ENCODE measurements around the gene BMAL1. TPM values are rescaled to one million over a fixed set of nuclear protein-coding genes. Genes with fewer than 3 reads are reported as not detected.

The BMAL1 gene
- polyA plus RNA-seq, 6 donors from 2014 or later, result 3.7 to 6.5 (median 4.6) TPM

DNA sequence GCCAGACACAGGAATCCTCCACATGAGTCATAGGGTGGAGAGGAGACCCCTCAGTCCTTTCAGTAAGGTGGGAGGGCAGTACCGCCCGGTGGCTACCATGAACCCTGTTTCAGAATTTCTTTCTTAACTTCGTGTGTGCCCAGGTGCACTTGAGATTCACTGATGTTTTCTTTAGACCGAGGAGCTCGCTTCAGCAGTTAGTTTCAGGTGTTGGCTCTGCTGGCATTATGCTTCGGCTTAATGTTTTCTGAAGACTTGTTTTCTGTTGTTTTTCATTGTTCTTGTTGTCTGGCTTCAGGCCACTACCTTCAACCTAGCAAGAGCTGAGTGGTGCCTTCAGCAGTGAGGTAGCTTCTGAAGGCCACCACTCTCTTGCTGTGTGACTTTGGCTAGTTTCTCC lies 71.5 kb downstream of the BMAL1 start:
- Mint-ChIP-seq H3K9me3 (no peaks in the 10 kb centered on the region), H3K27me3 (no peaks in the 10 kb centered on the region), H3K27ac (no peak overlapping the region), H3K4me3 (no peak overlapping the region), H3K4me1 (peaks cover 12 to 21% (median 18%) of the 10 kb centered on the region in 3 donors), H3K36me3 (peaks cover 0 to 16% of the 10 kb centered on the region in 2 donors)
- ATAC-seq (ENCODE audit: low read depth in 2 of 2) (no peak), DNase-seq (no peak)

- Mint-ChIP-seq H3K4me3 (no peak overlapping the region), H3K9me3 (no peaks in the 10 kb centered on the region), H3K36me3 (peaks cover 0 to 16% of the 10 kb centered on the region in 2 donors), H3K27me3 (no peaks in the 10 kb centered on the region), H3K4me1 (peaks cover 9 to 16% (median 12%) of the 10 kb centered on the region in 3 donors), H3K27ac (no peak overlapping the region)
- DNase-seq (no peak), ATAC-seq (ENCODE audit: low read depth in 2 of 2) (no peak)
Measured at GRCh38 chr11:13349581-13349980, 72.0 kb downstream of the BMAL1 start.

GRCh38 chr11:13352711-13353110 lies 75.1 kb downstream of the BMAL1 start:
- peaks cover 6 to 16% of the 10 kb centered on the region in 2 donors for H3K36me3 Mint-ChIP-seq
- no peak overlapping the region for H3K27ac Mint-ChIP-seq
- ATAC-seq (ENCODE audit: low read depth in 2 of 2) (no peak), DNase-seq (no peak)
- peaks cover 9 to 12% (median 10%) of the 10 kb centered on the region in 3 donors for H3K4me1 Mint-ChIP-seq
- H3K4me3 Mint-ChIP-seq, result no peak overlapping the region
- no peaks in the 10 kb centered on the region for H3K9me3 Mint-ChIP-seq
- H3K27me3 Mint-ChIP-seq, result no peaks in the 10 kb centered on the region

DNA sequence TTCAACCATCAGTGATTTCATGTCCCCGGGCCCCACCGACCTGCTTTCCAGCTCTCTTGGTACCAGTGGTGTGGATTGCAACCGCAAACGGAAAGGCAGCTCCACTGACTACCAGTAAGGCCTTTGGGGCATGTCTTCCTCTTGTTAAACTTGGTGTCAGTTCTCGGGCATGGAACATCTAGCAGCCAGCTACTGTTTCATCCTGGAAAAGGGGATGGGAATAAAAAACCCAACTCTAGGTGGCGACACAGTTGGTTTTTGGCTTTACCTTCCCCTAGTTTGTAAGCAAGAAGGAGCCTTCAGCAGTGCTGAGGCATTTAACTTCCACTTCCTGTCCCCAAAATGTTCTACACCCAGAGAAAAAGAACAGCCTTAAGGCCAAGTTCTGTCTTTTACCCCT lies 76.7 kb downstream of the BMAL1 start:
- Mint-ChIP-seq H3K36me3 (peaks cover 12 to 16% of the 10 kb centered on the region in 2 donors), H3K4me3 (no peak overlapping the region), H3K27me3 (no peaks in the 10 kb centered on the region), H3K9me3 (no peaks in the 10 kb centered on the region), H3K4me1 (no peaks in the 10 kb centered on the region), H3K27ac (no peak overlapping the region)
- no peak for DNase-seq
- no peak for ATAC-seq (ENCODE audit: low read depth in 2 of 2)

DNA sequence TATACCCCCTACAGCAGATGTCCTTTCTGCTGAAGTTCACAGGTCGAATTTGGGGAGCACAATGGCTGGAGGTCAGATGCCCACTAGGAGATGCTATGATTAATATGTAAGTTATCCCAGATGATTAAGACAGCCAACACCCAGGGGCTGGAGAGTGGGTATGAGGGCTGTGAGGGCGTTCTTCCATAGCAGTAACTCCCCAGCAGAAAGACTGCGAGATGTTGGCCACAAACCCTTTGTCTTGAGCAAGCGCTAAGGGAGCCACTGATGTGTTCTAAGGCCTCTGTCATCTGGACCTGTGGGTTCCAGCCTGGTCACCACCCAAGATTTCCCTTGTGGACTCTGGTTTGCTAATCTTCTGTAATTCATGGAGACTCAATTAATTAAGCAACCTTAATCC lies 77.6 kb downstream of the BMAL1 start:
- no peaks in the 10 kb centered on the region for H3K27me3 Mint-ChIP-seq
- H3K27ac Mint-ChIP-seq, result peak overlapping the region in 1 of 6 donors; percentile 38
- no peaks in the 10 kb centered on the region for H3K4me1 Mint-ChIP-seq
- H3K36me3 Mint-ChIP-seq, result peaks cover 18 to 20% of the 10 kb centered on the region in 2 donors
- no peak for ATAC-seq (ENCODE audit: low read depth in 2 of 2)
- DNase-seq, result no peak
- H3K9me3 Mint-ChIP-seq, result no peaks in the 10 kb centered on the region
- H3K4me3 Mint-ChIP-seq, result no peak overlapping the region

DNA sequence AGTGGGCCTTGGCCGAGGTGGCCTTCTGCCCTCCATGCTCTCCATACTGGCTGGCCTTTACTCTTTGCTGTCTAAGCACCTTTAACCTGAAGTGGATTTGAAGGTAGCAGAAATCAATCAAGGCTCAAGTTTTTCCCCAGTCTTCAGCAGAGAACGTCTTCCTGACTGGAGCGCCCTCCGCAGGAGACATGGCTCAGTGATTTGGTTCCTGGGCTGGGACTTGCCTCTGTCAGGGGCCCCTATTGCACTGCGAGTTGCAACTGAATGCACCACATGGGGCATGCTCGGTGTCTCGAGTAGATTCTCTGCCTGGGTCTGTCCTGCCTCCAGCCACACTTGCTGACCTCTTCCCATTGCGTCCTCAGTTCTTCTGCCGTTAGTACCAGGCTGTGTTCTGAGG lies 79.6 kb downstream of the BMAL1 start:
- no peak overlapping the region for H3K4me3 Mint-ChIP-seq
- H3K27ac Mint-ChIP-seq, result peak overlapping the region in 1 of 6 donors; percentile 79
- peaks cover 15 to 34% of the 10 kb centered on the region in 2 donors for H3K36me3 Mint-ChIP-seq

GRCh38 chr11:13358596-13359270 lies 81.1 kb downstream of the BMAL1 start:
- Mint-ChIP-seq H3K27me3 (no peaks in the 10 kb centered on the region), H3K9me3 (no peaks in the 10 kb centered on the region), H3K4me1 (no peaks in the 10 kb centered on the region), H3K27ac (peak overlapping the region in 1 of 6 donors; percentile 54), H3K36me3 (peaks cover 15 to 37% of the 10 kb centered on the region in 2 donors), H3K4me3 (no peak overlapping the region)
- ATAC-seq (ENCODE audit: low read depth in 2 of 2), result no peak
- DNase-seq, result no peak

More for the DNA sequence above, 79.6 kb downstream of the BMAL1 start:
- Mint-ChIP-seq H3K9me3 (no peaks in the 10 kb centered on the region), H3K27me3 (no peaks in the 10 kb centered on the region), H3K4me1 (no peaks in the 10 kb centered on the region)
- no peak for ATAC-seq (ENCODE audit: low read depth in 2 of 2)
- DNase-seq, result no peak

- Mint-ChIP-seq H3K36me3 (peaks cover 15 to 39% of the 10 kb centered on the region in 2 donors), H3K27ac (no peak overlapping the region), H3K4me1 (no peaks in the 10 kb centered on the region)
Measured at GRCh38 chr11:13362596-13363109, 85.1 kb downstream of the BMAL1 start.

DNA sequence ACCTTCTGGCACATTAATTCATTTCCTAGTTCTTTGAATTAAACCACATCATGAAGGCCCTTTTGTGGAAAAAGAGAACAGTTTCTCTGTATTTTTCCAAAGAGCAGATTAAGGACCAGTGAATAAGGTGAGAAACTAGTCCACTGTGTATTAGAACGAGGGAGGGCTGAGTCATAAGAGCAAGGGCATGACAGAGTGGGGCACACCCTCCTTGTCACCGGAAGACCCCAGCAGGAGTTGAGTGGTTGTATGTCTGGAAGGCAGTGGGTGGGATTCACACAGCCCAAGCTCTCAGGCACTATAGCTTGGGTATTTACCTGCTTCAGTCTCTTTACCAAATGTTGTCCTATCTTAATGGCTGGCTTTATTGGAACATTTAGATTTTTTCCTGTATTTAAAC lies 86.8 kb downstream of the BMAL1 start:
- no peak for ATAC-seq (ENCODE audit: low read depth in 2 of 2)
- H3K36me3 Mint-ChIP-seq, result peaks cover 24 to 40% of the 10 kb centered on the region in 2 donors
- peak overlapping the region in 1 of 6 donors; percentile 35 for H3K27ac Mint-ChIP-seq
- H3K9me3 Mint-ChIP-seq, result no peaks in the 10 kb centered on the region
- H3K4me3 Mint-ChIP-seq, result no peak overlapping the region
- no peak for DNase-seq
- H3K27me3 Mint-ChIP-seq, result no peaks in the 10 kb centered on the region
- no peaks in the 10 kb centered on the region for H3K4me1 Mint-ChIP-seq

More at GRCh38 chr11:13362596-13363109, 85.1 kb downstream of the BMAL1 start:
- H3K27me3 Mint-ChIP-seq, result no peaks in the 10 kb centered on the region
- no peak for DNase-seq
- H3K9me3 Mint-ChIP-seq, result no peaks in the 10 kb centered on the region
- H3K4me3 Mint-ChIP-seq, result no peak overlapping the region
- ATAC-seq (ENCODE audit: low read depth in 2 of 2), result no peak

DNA sequence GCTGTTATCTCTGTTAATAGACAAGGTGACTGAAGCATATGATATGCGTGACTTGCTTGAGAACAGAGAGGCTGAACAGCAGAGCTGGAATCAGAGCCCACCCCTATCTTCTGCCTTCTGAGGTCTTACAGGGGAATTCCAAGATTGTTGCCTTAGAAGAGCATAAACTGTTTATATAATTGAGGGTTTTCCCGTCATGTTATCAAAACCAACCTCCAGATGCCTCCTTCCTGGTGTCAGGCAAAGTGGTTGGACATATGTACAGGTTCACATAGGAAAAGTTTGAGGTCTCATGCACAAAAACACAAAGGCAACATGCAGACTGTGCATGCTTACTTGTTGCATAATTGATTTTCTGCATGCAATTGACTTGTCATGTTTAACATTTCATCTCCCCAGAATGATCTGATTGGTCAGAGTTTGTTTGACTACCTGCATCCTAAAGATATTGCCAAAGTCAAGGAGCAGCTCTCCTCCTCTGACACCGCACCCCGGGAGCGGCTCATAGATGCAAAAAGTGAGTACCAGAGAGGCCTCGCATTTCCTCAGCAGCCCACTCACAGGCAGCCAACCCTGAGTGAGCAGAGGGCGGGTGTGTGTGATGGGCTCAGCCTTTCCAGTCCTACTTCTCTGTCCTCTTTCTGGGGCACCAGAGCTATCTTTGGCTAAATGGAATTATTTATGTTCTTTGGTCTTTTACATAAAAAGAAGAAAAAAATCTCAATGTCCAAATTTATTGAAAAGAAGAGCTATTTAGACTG lies 88.9 kb downstream of the BMAL1 start:
- Mint-ChIP-seq H3K9me3 (no peaks in the 10 kb centered on the region), H3K27ac (peak overlapping the region in 1 of 6 donors; percentile 7), H3K36me3 (peaks cover 9 to 19% of the 10 kb centered on the region in 2 donors), H3K4me3 (no peak overlapping the region), H3K27me3 (no peaks in the 10 kb centered on the region), H3K4me1 (no peaks in the 10 kb centered on the region)
- no peak for DNase-seq
- ATAC-seq (ENCODE audit: low read depth in 2 of 2), result no peak

DNA sequence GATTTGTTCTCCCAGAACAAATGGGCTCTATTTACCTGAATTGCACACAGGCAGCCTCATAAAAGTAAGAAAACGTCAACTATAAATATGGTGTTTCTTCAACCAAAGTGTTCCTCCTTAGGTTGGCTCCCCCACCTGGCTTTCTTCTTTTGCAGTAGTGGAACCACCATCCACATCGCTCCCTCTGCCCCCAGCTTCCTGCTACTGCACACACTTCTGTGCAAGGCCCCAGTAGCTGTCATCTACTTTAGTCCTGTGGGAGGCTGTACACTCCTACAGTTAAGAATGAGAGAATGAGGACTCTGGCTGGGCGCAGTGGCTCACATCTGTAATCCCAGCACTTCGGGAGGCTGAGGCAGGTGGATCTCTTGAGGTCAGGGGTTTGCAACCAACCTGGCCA lies 89.5 kb downstream of the BMAL1 start:
- no peaks in the 10 kb centered on the region for H3K9me3 Mint-ChIP-seq
- no peak for ATAC-seq (ENCODE audit: low read depth in 2 of 2)
- no peak overlapping the region for H3K4me3 Mint-ChIP-seq
- no peak overlapping the region for H3K27ac Mint-ChIP-seq
- no peak for DNase-seq
- H3K27me3 Mint-ChIP-seq, result no peaks in the 10 kb centered on the region
- no peaks in the 10 kb centered on the region for H3K4me1 Mint-ChIP-seq
- H3K36me3 Mint-ChIP-seq, result peaks cover 8 to 18% of the 10 kb centered on the region in 2 donors

DNA sequence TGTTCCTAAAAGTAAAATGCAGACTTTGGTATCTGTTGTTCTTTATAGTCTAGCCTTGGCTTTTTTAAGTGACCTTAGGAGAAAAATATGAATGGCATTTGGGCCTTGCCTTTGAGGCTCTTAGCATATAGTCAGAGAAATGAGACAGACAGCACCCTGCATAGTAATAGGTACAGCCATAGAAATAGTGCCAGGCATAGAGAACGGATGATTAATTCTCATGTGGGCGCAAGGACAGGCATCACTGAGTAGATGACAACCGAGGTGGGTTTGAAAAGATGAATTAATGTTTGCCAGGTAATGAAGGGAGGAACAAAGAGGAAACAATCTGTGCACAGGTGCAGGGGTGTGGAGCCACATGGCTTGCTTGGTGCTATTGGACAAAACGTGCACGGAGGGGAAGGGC lies 90.5 kb downstream of the BMAL1 start:
- H3K36me3 Mint-ChIP-seq, result peaks cover 8 to 18% of the 10 kb centered on the region in 2 donors
- no peaks in the 10 kb centered on the region for H3K4me1 Mint-ChIP-seq
- DNase-seq, result no peak
- no peak overlapping the region for H3K4me3 Mint-ChIP-seq
- no peaks in the 10 kb centered on the region for H3K9me3 Mint-ChIP-seq
- no peak for ATAC-seq (ENCODE audit: low read depth in 2 of 2)
- H3K27me3 Mint-ChIP-seq, result no peaks in the 10 kb centered on the region
- H3K27ac Mint-ChIP-seq, result peak overlapping the region in 1 of 6 donors; percentile 12

- Mint-ChIP-seq H3K4me3 (no peak overlapping the region), H3K36me3 (peaks cover 2 to 29% of the 10 kb centered on the region in 2 donors), H3K27me3 (no peaks in the 10 kb centered on the region), H3K9me3 (no peaks in the 10 kb centered on the region), H3K27ac (no peak overlapping the region), H3K4me1 (no peaks in the 10 kb centered on the region)
- no peak for ATAC-seq (ENCODE audit: low read depth in 2 of 2)
- DNase-seq, result no peak
Measured at GRCh38 chr11:13373216-13373615, 95.6 kb downstream of the BMAL1 start.

GRCh38 chr11:13375798-13376197 lies 98.2 kb downstream of the BMAL1 start:
- Mint-ChIP-seq H3K4me3 (no peak overlapping the region), H3K27ac (no peak overlapping the region), H3K36me3 (peaks cover 6 to 34% of the 10 kb centered on the region in 2 donors), H3K4me1 (no peaks in the 10 kb centered on the region), H3K9me3 (no peaks in the 10 kb centered on the region), H3K27me3 (no peaks in the 10 kb centered on the region)
- DNase-seq (no peak), ATAC-seq (ENCODE audit: low read depth in 2 of 2) (no peak)

All from naive B cell (primary cell).